ENCODE measurements around the gene LTB4R.

- no peak for TF ChIP-seq EZH2 (IDR thresholded peaks at IDR 0.05; ENCODE audit: borderline replicate concordance, insufficient read depth, low read length, poor library complexity, severe bottlenecking)
- TF ChIP-seq EP300 (conservative IDR thresholded peaks at IDR 0.05; ENCODE audit: poor library complexity, severe bottlenecking) = no peak
- no peak for TF ChIP-seq REST (IDR thresholded peaks at IDR 0.05; ENCODE audit: borderline replicate concordance)
These were observed 30.4 kb upstream of the LTB4R start for GRCh38 chr14:24280797-24281460.
